NCI-H146 (cell line): ENCODE data around the gene FYB2.

Experiments used
- DNase-seq: peaks from one replicate; lab custom pipeline; 2025; lab: John Stamatoyannopoulos, UW

The FYB2 gene

DNA sequence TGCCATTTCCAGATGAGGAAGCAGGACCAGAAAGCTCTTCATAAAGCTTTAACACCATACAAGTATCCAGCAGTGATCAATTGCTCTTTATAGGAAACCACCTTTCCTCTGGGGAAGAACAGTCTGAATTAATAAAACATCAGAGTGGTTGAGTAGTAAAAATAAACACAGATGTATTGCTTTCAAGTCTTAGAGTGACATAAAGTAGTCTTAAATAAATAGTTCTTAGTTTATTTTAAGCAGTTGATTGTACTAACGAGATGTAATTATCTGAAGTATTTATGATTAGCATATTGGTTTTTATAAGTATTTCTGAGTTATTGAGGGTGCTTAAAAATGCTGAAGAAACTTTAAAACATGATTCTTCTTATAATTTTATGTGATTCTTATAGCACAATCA is 107.1 kb downstream of the FYB2 start:
- DNase-seq, result no peak

DNA sequence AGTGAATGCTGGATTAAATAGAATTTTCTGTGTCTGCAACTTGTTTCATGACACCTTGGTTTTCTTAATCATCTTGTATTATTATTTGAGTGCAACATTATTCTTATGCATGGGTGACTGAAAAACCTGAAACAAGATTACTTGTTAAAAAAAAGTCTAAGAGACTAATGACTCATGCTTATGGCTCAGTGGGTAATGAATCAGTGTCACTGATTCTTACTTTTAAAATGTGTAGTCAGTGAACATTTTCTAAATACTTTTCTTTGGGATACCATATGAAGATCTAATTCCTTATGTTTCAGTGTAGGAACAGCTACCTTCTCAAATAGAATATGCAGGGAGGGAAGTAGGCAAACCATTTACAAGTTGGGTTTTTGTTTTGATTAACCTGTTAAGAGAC is 108.6 kb downstream of the FYB2 start:
- DNase-seq, result no peak

DNA sequence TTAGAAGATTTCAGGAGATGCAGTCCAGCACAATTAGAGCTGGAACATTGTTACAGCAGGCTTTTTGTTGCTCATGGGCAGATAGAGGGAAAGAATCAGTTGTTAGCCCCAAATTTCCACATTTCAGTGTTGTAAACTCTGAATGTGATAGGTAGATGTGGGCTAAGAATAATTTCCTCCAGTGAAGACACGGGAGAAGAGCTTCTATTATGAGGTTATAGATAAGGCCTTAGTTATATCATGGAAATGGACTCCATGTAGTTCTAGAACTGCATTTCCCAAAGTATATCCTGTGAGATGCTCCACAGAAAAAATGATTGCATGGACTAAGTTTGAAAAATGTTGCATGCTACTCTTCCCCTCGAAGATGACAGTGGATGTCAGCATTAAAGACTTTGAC is 109.2 kb downstream of the FYB2 start:
- DNase-seq, result no peak

DNA sequence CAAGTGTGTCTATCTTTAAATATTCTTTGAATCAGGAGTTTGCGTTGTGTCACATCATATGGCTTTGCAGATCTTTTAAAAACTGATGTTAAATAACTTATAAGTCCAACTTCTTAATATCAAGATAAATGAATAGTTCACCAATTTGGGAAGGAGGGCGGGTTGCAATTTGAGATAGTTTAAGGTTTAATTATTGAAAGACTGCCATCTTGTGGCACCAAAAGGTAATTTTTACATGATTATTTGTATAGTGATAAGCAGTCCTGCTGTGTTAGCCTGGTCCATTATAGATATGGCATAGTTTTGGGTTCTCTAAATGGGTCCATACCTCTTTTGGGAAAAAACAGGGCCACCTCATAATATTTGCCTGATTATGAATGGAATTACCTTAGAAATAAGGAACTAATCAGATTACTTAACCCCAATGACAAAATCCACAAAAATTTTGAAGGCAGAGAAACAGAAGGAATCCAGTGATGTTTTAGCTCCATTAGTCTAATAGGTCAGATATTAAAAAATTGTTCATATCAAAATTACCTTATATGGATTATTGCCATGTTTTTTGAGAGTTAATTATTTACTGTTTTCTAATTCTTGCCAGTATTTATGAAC is 109.8 kb downstream of the FYB2 start:
- DNase-seq, result peak; percentile 49

DNA sequence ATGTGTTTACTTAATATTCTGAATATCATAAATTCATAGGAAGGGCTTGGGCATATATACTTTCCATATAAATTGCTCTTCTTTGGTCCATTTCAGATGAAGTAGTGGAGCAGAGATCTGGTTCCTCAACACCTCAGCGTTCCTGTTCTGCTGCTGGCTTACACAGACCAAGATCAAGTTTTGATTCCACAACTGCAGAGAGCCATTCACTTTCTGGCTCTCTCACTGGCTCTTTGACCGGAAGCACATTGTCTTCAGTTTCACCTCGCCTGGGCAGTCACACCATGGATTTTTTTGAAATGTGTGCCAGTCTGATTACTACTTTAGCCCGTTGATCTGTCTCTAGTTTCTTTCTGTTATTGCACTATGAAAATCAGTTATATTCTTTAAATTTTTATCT is 111.8 kb downstream of the FYB2 start:
- DNase-seq, result no peak

DNA sequence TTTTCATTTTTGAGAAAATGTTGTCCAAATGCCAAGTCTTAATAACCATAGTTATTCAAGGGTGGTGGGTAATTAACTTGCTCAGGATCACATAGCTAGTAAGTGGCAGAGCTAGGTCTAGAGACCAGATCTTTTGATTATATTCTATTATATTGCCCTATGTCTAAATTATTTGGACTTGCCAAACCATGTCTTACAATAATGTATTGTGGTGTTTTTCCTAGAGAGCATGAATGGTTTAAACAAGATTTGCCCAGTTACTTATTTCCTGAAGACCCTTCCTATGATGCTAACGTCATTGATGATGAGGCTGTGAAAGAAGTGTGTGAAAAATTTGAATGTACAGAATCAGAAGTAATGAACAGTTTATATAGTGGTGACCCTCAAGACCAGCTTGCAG is 115.5 kb downstream of the FYB2 start:
- DNase-seq, result no peak

GRCh38 chr1:56696663-56697062 is 122.5 kb downstream of the FYB2 start:
- no peak for DNase-seq

DNA sequence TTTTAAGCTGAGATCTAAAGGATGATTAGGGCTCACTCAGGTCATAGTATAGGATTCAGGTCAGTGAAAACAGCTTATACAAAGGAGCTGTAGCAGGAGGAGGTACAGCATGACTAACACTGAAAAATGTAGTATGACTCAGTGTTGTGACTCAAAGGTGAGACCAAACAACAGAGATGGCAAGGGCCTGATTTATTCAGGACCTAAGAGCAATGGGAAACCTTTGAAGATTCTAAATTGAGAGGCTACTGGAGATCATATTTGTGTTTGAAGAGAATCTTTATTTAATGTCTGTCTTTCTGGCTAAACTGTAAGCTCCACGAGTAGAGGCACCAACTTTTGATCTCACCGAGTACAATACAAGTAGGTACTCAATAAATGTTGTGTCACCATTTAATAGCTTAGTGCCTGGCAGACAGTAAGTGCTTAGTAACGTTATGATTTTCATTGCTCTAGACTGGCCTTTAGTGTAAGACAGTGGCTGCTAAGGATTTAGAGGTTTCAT is 130.6 kb downstream of the FYB2 start:
- no peak for DNase-seq

DNA sequence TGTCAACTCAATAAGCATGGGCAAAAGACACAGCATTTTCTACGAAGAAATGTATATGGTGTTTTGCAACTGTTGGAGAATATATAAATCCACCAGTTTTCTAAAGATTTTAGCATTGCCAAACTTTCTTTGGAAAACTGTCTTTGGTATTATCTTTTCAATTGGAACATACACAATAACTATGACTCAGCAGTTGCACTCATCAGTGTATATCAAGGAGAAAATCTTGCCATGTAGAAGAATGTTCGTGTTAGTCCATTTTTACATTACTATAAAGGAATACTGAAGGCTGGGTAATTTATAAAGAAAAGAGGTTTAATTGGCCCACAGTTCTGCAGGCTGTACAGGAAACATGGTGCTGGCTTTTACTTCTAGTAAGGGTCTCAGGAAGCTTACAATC is 133.0 kb downstream of the FYB2 start:
- no peak for DNase-seq

DNA sequence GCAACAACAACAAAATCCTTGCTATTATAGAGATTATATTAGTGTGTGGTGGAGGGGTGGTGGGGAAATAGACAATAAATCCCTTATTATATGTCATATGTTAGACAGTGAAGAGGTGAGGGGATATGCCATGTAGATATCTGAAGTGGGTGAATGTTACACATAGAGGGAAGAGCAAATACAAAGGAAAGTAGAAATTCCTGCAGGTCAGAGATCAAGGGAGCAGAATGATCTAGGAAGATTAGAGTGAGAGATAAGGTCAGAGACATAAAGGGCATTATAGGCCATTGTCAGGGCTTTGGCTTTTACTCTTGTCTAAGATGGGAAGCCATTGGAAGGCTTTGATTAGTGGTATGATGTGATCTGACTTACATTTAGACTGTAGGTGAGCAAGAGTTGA is 135.6 kb downstream of the FYB2 start:
- no peak for DNase-seq

GRCh38 chr1:56676571-56677035 is 142.6 kb downstream of the FYB2 start:
- no peak for DNase-seq

DNA sequence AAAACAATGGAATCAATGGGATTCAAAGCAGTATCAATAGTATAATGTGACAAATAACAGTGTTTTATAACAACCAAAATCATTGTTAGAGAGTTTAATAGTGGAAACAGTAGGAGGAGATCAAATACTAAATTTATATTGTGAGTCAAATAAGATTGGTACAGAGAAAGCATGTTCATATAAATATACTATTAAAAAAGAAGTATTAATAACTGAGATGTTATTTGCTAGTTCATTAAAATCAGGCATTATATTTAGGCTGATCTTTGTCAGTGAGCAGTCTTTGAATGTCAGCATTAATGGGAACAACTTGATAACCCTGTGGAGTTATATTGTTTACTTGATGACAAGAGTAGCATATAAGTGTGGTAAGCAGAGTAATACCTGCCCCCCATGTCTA is 143.4 kb downstream of the FYB2 start:
- no peak for DNase-seq

DNA sequence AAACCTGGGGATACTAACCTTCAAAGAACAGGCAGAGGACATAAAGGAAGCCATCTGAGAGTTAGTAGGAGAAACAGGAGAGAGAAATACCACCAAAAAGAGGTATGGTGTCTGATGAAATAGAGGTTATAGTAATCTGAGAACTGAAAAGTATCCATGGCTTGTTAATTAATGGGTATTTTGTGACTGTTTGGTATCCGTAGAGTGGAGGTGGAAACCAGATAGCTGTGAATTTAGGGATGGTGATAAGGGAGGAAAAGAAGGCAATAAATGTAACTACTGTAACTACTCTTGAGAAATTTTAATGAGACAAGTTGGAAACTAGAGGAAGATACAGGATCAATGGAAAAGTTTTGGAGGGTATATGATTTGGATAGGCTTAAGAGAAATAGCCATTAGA is 146.6 kb downstream of the FYB2 start:
- DNase-seq, result no peak

- no peak for DNase-seq
These were observed 147.7 kb downstream of the FYB2 start for GRCh38 chr1:56671542-56671941.

DNA sequence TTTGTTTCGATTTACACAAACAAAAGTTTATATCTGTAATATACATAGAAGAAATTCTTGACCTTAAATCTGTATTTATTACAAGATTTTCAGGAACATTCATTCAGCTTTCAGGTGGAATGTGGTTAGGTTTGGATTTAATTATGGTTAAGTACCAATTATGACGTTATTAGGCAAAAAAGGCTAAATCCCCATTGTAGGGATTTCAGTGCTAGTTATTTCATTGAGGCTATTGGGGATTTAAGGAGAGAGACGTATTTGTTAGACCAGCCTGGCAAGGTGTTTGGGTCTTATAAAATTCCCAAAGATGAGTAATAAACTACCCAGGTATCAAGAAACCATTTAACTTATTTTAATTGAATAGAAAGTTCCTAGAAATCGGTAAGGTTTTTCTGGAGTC is 148.1 kb downstream of the FYB2 start:
- DNase-seq, result no peak

- no peak for DNase-seq
These were observed 148.9 kb downstream of the FYB2 start for GRCh38 chr1:56670350-56670749.
